HepG2 (cell line): Measurements from ENCODE around the gene CROCC. TPM values are rescaled to one million over a fixed set of nuclear protein-coding genes. Genes with fewer than 3 reads are reported as not detected.

ENCODE experiments used
- ATAC-seq: fragments of 200-7000 bp; cut with Tn5 transposase; 3 replicates; pipeline ENCODE4 v1.9.1; 2020; ENCODE audit warnings: mild to moderate bottlenecking, moderate library complexity
- BruUV-seq: library from RNA; stranded (reverse); fragments of 400-500 nt; replicated peaks from 2 replicates; lab custom pipeline; 2021; lab: Mats Ljungman, UMichigan
- CTCF ChIA-PET: fragments of 300-600 bp; formaldehyde crosslinking; extraction: SDS; loops from one replicate; lab custom pipeline; 2021; ENCODE audit warnings: low total read pairs, inconsistent platforms, low intra/inter-chr PET ratio; lab: Yijun Ruan, JAX
- POLR2A ChIA-PET: fragments of 350-600 bp; sonication (Branson Sonifier 250); formaldehyde crosslinking; loops from one replicate; lab custom pipeline; 2020; ENCODE audit warnings: antibody characterized with exemption, inconsistent platforms; lab: Yijun Ruan, JAX
- DNase-seq: peaks from one replicate; pipeline ENCODE4 v3.0.0-alpha.2; 2015; ENCODE audit warnings: low spot score
- FAIRE-seq: peaks from 3 replicates; lab custom pipeline; 2011; peaks lifted over from hg19 to GRCh38; lab: Jason Lieb, UNC
- H2AFZ ChIP-seq: one replicate; pipeline ENCODE4 v1.6.1; 2011; ENCODE audit warnings: low read length, inconsistent platforms
- H3K27ac ChIP-seq: fragments of 300-600 bp; 3 replicates; pipeline ENCODE4 v1.8.0; 2011; ENCODE audit warnings: mixed run types, mild to moderate bottlenecking, mixed read lengths, low read length, inconsistent platforms; ENCODE audit not compliant: insufficient read depth; ENCODE audit errors: extremely low read length
- H3K27me3 ChIP-seq, 2 experiments: fragments of 200-600 bp in 1 of 2; 2 replicates in 1 of 2; 3 replicates in 1 of 2; pipeline versions ENCODE4 v1.6.0 to v1.8.0; 2011; ENCODE audit warnings: low read length in 2 of 2, mild to moderate bottlenecking in 2 of 2, moderate library complexity in 2 of 2, inconsistent platforms in 1 of 2; ENCODE audit not compliant: insufficient read depth in 2 of 2, control insufficient read depth in 1 of 2
- H3K36me3 ChIP-seq, 2 experiments: fragments of 200-600 bp in 1 of 2; replicated peaks in 1 of 2; 2 replicates in 1 of 2; 3 replicates in 1 of 2; pipeline versions ENCODE4 v1.5.1 to v1.8.0; 2011; ENCODE audit warnings: low read length in 2 of 2, inconsistent platforms in 1 of 2; ENCODE audit not compliant: insufficient read depth in 2 of 2, control insufficient read depth in 1 of 2
- H3K4me1 ChIP-seq: 2 replicates; pipeline ENCODE4 v1.5.1; 2012; ENCODE audit warnings: low read length, inconsistent platforms; ENCODE audit not compliant: insufficient read depth
- H3K4me2 ChIP-seq: 2 replicates; pipeline ENCODE4 v1.6.0; 2011; ENCODE audit warnings: low read depth, low read length, inconsistent platforms
- H3K4me3 ChIP-seq, 3 experiments: fragments of 200-600 bp in 1 of 3; sonication (generic), shearing (Covaris generic) in 1 of 3; replicated peaks in 1 of 3; 2 replicates each; pipeline ENCODE4 v1.5.1; 2011 to 2016; ENCODE audit warnings: low read length in 3 of 3, inconsistent platforms in 2 of 3, low read depth in 2 of 3, mild to moderate bottlenecking in 2 of 3, control low read depth in 1 of 3, mixed read lengths in 1 of 3; ENCODE audit not compliant: insufficient read depth in 1 of 3
- H3K79me2 ChIP-seq: one replicate; pipeline ENCODE4 v1.6.1; 2011; ENCODE audit warnings: low read length, inconsistent platforms; ENCODE audit not compliant: insufficient read depth
- H3K9ac ChIP-seq: 2 replicates; pipeline ENCODE4 v1.6.0; 2011; ENCODE audit warnings: mild to moderate bottlenecking, low read depth, low read length, inconsistent platforms; ENCODE audit not compliant: insufficient read depth
- H3K9me3 ChIP-seq: 2 replicates; pipeline ENCODE4 v1.5.1; 2012; ENCODE audit warnings: mild to moderate bottlenecking, low read length
- H4K20me1 ChIP-seq: 2 replicates; pipeline ENCODE4 v1.6.0; 2011; ENCODE audit warnings: inconsistent platforms, mild to moderate bottlenecking, low read length, moderate library complexity; ENCODE audit not compliant: insufficient read depth
- ATF7 ChIP-seq, 2 experiments: fragments of 450-650 bp in 1 of 2; sonication (generic) in 1 of 2; formaldehyde crosslinking in 1 of 2; IDR thresholded peaks; 2 replicates each; pipeline versions ENCODE4 v1.4.0 to v1.6.1; 2016 to 2020; ENCODE audit warnings: antibody characterized with exemption in 1 of 2, mild to moderate bottlenecking in 1 of 2, missing genetic modification reagents in 1 of 2
- REL ChIP-seq: sonication (generic); formaldehyde crosslinking; conservative IDR thresholded peaks from 2 replicates; pipeline ENCODE4 v1.8.0; 2022; ENCODE audit warnings: mild to moderate bottlenecking, missing genetic modification reagents, moderate library complexity
- TBL1XR1 ChIP-seq: fragments of 150-350 bp; IDR thresholded peaks from 2 replicates; pipeline ENCODE4 v1.6.1; 2014; ENCODE audit warnings: borderline replicate concordance, low read length; ENCODE audit not compliant: partially characterized antibody
- XBP1 ChIP-seq: sonication (generic); formaldehyde crosslinking; IDR thresholded peaks from 2 replicates; pipeline ENCODE4 v1.5.0; 2020; ENCODE audit warnings: missing genetic modification reagents
- ZNF224 ChIP-seq: sonication (generic); formaldehyde crosslinking; IDR thresholded peaks from 2 replicates; pipeline ENCODE4 v1.5.0; 2020; ENCODE audit warnings: mild to moderate bottlenecking, missing genetic modification reagents
- ZNF629 ChIP-seq: sonication (generic); formaldehyde crosslinking; conservative IDR thresholded peaks from 2 replicates; pipeline ENCODE4 v1.5.0; 2020; ENCODE audit warnings: missing genetic modification reagents
- WGBS: methylation state at CpG from one replicate; pipeline ENCODE4 v1.1.6; 2017; ENCODE audit warnings: low lambda C conversion rate; 5-methylcytosine and 5-hydroxymethylcytosine counted together
- in situ Hi-C: cut with HindIII; loops from 2 replicates; pipeline ENCODE4 v1.10.0; 2017; ENCODE audit warnings: low pct_unique_long_range_greater_than_20kb; ENCODE audit not compliant: extremely low pct_ligation_motif_present
- intact Hi-C: fragments of 100-400 bp; cut with micrococcal nuclease; formaldehyde crosslinking; loops from one replicate; pipeline ENCODE4 v1.10.0; 2022; ENCODE audit not compliant: unreplicated experiment
- polyA plus RNA-seq, 8 experiments: library from polyadenylated mRNA; depleted of rRNA in 3 of 8; stranded (reverse) in 7 of 8; unstranded in 1 of 8; fragments of >200 nt; fragmentation: Illumina TruSeq in 4 of 8; extraction: Trizol in 4 of 8; gene quantifications; 2 replicates each; pipeline versions ENCODE4 v1.2.1 to v1.2.3, GENCODE V29; 2011 to 2016; ENCODE audit warnings: low read depth in 4 of 8, missing spikeins in 1 of 8, mixed read lengths in 1 of 8; ENCODE audit not compliant: insufficient read depth in 1 of 8
- total RNA-seq, 5 experiments: library from RNA; depleted of rRNA; stranded (reverse); fragments of >200 nt; fragmentation: Illumina TruSeq; extraction: Trizol; gene quantifications; 2 replicates each; pipeline ENCODE4 v1.2.3, GENCODE V29; 2016; ENCODE audit warnings: low read depth in 1 of 5
- TF ChIP-seq, protein P1 (sequence below): sonication (generic); formaldehyde crosslinking; IDR thresholded peaks from 2 replicates; pipeline ENCODE4 v1.4.0; 2020; ENCODE audit warnings: missing genetic modification reagents
- TF ChIP-seq, protein P2 (sequence below): sonication (generic); formaldehyde crosslinking; IDR thresholded peaks from 2 replicates; pipeline ENCODE4 v1.4.0; 2020; ENCODE audit warnings: low read depth, mild to moderate bottlenecking, missing genetic modification reagents
- TF ChIP-seq, protein P3 (sequence below): sonication (generic); formaldehyde crosslinking; IDR thresholded peaks from 2 replicates; pipeline ENCODE4 v1.8.0; 2022; ENCODE audit warnings: mild to moderate bottlenecking, missing genetic modification reagents, moderate library complexity
- TF ChIP-seq, protein P4 (sequence below): sonication (generic); formaldehyde crosslinking; IDR thresholded peaks from 2 replicates; pipeline ENCODE4 v1.8.1; 2023; ENCODE audit warnings: mild to moderate bottlenecking, inconsistent platforms, moderate library complexity, missing genetic modification reagents, borderline replicate concordance
- TF ChIP-seq, protein P5 (sequence below): IDR thresholded peaks from 2 replicates; pipeline ENCODE4 v1.6.1; 2012; ENCODE audit warnings: inconsistent platforms
- TF ChIP-seq, protein P6 (sequence below): IDR thresholded peaks from 2 replicates; pipeline ENCODE4 v1.6.1; 2016; ENCODE audit warnings: missing genetic modification reagents, missing compliant biosample characterization
- TF ChIP-seq, protein P7 (sequence below): IDR thresholded peaks from 2 replicates; pipeline ENCODE4 v1.6.1; 2016; ENCODE audit warnings: missing compliant biosample characterization, missing genetic modification reagents, borderline replicate concordance
- TF ChIP-seq, protein P8 (sequence below): sonication (generic); formaldehyde crosslinking; IDR thresholded peaks from 2 replicates; pipeline ENCODE4 v1.4.0; 2020; ENCODE audit warnings: low read depth, missing genetic modification reagents

Gene CROCC
- total and polyA plus RNA-seq, 2 of the 13 experiments (the other 11 are each of a cell fraction or from before 2014, with no cell fraction given): 7.8 to 15.5 TPM

DNA sequence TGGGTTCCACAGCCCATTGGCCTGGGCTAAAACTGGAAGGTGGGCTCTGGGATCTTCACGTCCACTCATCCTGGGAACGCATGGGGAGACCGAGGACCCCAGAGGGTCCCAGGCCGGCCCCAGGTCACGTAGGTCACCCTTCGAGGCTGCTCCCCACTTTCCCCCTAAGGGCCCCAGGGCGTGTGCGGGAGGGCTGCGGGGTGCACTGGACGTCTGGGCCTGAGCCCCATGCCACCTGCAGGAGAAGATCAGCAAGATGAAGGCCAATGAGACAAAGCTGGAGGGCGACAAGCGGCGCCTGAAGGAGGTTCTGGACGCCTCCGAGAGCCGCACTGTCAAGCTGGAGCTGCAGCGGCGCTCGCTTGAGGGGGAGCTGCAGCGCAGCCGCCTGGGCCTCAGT, 46.2 kb downstream of the CROCC start (continued):
- TF ChIP-seq, protein P1, sequence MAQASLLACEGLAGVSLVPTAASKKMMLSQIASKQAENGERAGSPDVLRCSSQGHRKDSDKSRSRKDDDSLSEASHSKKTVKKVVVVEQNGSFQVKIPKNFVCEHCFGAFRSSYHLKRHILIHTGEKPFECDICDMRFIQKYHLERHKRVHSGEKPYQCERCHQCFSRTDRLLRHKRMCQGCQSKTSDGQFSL: no peak
- TF ChIP-seq ZNF224 (CRISPR knock-in tag) (no peak), XBP1 (no peak), TBL1XR1 (no peak)
- TF ChIP-seq, protein P2, sequence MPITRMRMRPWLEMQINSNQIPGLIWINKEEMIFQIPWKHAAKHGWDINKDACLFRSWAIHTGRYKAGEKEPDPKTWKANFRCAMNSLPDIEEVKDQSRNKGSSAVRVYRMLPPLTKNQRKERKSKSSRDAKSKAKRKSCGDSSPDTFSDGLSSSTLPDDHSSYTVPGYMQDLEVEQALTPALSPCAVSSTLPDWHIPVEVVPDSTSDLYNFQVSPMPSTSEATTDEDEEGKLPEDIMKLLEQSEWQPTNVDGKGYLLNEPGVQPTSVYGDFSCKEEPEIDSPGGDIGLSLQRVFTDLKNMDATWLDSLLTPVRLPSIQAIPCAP (CRISPR knock-in tag): no peak
- TF ChIP-seq, protein P3, sequence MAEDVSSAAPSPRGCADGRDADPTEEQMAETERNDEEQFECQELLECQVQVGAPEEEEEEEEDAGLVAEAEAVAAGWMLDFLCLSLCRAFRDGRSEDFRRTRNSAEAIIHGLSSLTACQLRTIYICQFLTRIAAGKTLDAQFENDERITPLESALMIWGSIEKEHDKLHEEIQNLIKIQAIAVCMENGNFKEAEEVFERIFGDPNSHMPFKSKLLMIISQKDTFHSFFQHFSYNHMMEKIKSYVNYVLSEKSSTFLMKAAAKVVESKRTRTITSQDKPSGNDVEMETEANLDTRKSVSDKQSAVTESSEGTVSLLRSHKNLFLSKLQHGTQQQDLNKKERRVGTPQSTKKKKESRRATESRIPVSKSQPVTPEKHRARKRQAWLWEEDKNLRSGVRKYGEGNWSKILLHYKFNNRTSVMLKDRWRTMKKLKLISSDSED (CRISPR knock-in tag): no peak
- TF ChIP-seq, protein P4, sequence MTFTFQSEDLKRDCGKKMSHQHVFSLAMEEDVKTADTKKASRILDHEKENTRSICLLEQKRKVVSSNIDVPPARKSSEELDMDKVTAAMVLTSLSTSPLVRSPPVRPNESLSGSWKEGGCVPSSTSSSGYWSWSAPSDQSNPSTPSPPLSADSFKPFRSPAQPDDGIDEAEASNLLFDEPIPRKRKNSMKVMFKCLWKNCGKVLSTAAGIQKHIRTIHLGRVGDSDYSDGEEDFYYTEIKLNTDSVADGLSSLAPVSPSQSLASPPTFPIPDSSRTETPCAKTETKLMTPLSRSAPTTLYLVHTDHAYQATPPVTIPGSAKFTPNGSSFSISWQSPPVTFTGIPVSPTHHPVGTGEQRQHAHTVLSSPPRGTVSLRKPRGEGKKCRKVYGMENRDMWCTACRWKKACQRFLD: no peak
- TF ChIP-seq, protein P5, sequence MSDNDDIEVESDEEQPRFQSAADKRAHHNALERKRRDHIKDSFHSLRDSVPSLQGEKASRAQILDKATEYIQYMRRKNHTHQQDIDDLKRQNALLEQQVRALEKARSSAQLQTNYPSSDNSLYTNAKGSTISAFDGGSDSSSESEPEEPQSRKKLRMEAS: no peak
- TF ChIP-seq, protein P6, sequence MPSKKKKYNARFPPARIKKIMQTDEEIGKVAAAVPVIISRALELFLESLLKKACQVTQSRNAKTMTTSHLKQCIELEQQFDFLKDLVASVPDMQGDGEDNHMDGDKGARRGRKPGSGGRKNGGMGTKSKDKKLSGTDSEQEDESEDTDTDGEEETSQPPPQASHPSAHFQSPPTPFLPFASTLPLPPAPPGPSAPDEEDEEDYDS (CRISPR knock-in tag): no peak

DNA sequence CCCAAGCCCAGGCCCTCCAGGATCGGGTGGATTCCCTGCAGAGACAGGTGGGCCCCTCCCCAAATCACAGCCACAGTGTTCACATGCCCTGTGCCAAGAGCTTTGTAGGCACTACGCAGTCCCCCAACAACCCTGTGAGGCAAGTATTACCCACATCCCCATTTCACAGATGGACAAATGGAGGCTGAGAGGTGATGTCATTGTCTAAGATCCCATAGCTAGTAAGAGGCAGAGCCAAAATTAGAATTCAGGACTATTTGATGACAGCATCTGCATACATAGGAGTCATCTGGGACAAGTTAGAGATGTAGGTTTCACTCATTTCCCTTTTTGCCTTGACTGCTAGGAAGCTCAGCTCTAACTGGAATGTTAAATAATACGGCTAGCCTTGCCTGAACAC, 46.6 kb downstream of the CROCC start:
- ChIA-PET CTCF (no interaction called here), POLR2A (no interaction called here)
- no peak overlapping the region for H2AFZ ChIP-seq
- DNase-seq: no peak
- in situ Hi-C loops (loop anchor here (25.0 kb wide), 1 partner anchor 269 kb away; the partner anchor contains the start of gene PADI3), intact Hi-C loops (no loop called here)
- H3K4me2 ChIP-seq: no peak overlapping the region
- no peak for FAIRE-seq
- no peaks in the 10 kb centered on the region for H3K36me3 ChIP-seq
- no peak overlapping the region for H3K27ac ChIP-seq
- no peak for ATAC-seq
- H3K4me3 ChIP-seq: no peak overlapping the region
- H3K9me3 ChIP-seq: no peaks in the 10 kb centered on the region
- H3K9ac ChIP-seq: no peak overlapping the region
- no peaks in the 10 kb centered on the region for H3K4me1 ChIP-seq
- no TSS peak for BruUV-seq
- no peaks in the 10 kb centered on the region for H3K79me2 ChIP-seq
- 79% methylated on average over 3 of the region's 3 CpGs for WGBS
- H4K20me1 ChIP-seq: no peaks in the 10 kb centered on the region; the same call in 1 of the 2 replicates
- peaks cover 1 to 4% of the 10 kb centered on the region in 2 experiments; a peak in 2 of 5 replicates for H3K27me3 ChIP-seq
- TF ChIP-seq, protein P7, sequence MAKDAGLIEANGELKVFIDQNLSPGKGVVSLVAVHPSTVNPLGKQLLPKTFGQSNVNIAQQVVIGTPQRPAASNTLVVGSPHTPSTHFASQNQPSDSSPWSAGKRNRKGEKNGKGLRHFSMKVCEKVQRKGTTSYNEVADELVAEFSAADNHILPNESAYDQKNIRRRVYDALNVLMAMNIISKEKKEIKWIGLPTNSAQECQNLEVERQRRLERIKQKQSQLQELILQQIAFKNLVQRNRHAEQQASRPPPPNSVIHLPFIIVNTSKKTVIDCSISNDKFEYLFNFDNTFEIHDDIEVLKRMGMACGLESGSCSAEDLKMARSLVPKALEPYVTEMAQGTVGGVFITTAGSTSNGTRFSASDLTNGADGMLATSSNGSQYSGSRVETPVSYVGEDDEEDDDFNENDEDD (CRISPR knock-in tag): no peak
- TF ChIP-seq ATF7 (IDR thresholded peaks at IDR 0.05) (peak; percentile 66; the same call in 1 of the 2 replicates), ATF7 (CRISPR knock-in tag; IDR thresholded peaks at IDR 0.05) (no peak), REL (no peak), ZNF629 (CRISPR knock-in tag) (peak; percentile 80)
- TF ChIP-seq, protein P8, sequence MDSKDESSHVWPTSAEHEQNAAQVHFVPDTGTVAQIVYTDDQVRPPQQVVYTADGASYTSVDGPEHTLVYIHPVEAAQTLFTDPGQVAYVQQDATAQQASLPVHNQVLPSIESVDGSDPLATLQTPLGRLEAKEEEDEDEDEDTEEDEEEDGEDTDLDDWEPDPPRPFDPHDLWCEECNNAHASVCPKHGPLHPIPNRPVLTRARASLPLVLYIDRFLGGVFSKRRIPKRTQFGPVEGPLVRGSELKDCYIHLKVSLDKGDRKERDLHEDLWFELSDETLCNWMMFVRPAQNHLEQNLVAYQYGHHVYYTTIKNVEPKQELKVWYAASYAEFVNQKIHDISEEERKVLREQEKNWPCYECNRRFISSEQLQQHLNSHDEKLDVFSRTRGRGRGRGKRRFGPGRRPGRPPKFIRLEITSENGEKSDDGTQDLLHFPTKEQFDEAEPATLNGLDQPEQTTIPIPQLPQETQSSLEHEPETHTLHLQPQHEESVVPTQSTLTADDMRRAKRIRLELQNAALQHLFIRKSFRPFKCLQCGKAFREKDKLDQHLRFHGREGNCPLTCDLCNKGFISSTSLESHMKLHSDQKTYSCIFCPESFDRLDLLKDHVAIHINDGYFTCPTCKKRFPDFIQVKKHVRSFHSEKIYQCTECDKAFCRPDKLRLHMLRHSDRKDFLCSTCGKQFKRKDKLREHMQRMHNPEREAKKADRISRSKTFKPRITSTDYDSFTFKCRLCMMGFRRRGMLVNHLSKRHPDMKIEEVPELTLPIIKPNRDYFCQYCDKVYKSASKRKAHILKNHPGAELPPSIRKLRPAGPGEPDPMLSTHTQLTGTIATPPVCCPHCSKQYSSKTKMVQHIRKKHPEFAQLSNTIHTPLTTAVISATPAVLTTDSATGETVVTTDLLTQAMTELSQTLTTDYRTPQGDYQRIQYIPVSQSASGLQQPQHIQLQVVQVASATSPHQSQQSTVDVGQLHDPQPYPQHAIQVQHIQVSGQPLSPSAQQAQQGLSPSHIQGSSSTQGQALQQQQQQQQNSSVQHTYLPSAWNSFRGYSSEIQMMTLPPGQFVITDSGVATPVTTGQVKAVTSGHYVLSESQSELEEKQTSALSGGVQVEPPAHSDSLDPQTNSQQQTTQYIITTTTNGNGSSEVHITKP (CRISPR knock-in tag): no peak
